GM23248 (cell line): ENCODE data around the gene SLC9B2. TPM values are rescaled to one million over a fixed set of nuclear protein-coding genes. Genes with fewer than 3 reads are reported as not detected.
A peak's percentile ranks its signal among the peaks of the same experiment; 100 is the strongest.

Experiments
- DNase-seq: peaks from one replicate; pipeline ENCODE4 v3.0.0-alpha.2; 2015
- H2AFZ ChIP-seq: fragments of 200-600 bp; sonication (generic); 2 replicates; pipeline ENCODE4 v1.6.1; 2016; ENCODE audit warnings: antibody characterized with exemption
- H3F3A ChIP-seq: fragments of 200-600 bp; sonication (generic); 2 replicates; pipeline ENCODE4 v1.6.1; 2016; ENCODE audit warnings: mild to moderate bottlenecking, antibody characterized with exemption, mixed run types; ENCODE audit not compliant: insufficient read depth
- H3K27ac ChIP-seq: fragments of 200-600 bp; sonication (generic); 2 replicates; pipeline ENCODE4 v1.5.1; 2016; ENCODE audit warnings: mild to moderate bottlenecking
- H3K27me3 ChIP-seq: fragments of 200-600 bp; sonication (generic); replicated peaks from 2 replicates; pipeline ENCODE4 v1.6.1; 2016; ENCODE audit warnings: mild to moderate bottlenecking; ENCODE audit not compliant: insufficient read depth
- H3K36me3 ChIP-seq: fragments of 200-600 bp; sonication (generic); 2 replicates; pipeline ENCODE4 v1.6.1; 2016; ENCODE audit warnings: low read depth, mild to moderate bottlenecking
- H3K4me1 ChIP-seq: fragments of 200-600 bp; sonication (generic); 2 replicates; pipeline ENCODE4 v1.6.1; 2016; ENCODE audit warnings: mild to moderate bottlenecking; ENCODE audit not compliant: insufficient read depth
- H3K4me2 ChIP-seq: fragments of 200-600 bp; sonication (generic); one replicate; pipeline ENCODE4 v1.6.1; 2016; ENCODE audit warnings: mild to moderate bottlenecking; ENCODE audit not compliant: unreplicated experiment
- H3K4me3 ChIP-seq: fragments of 200-600 bp; sonication (generic); 2 replicates; pipeline ENCODE4 v1.5.1; 2016; ENCODE audit warnings: mild to moderate bottlenecking
- H3K79me2 ChIP-seq: fragments of 200-600 bp; sonication (generic); 2 replicates; pipeline ENCODE4 v1.6.1; 2016; ENCODE audit warnings: mild to moderate bottlenecking; ENCODE audit not compliant: insufficient read depth
- H3K9ac ChIP-seq: fragments of 200-600 bp; sonication (generic); 2 replicates; pipeline ENCODE4 v1.6.1; 2016; ENCODE audit warnings: mild to moderate bottlenecking
- H3K9me2 ChIP-seq: fragments of 200-600 bp; sonication (generic); 2 replicates; pipeline ENCODE4 v1.6.1; 2016; ENCODE audit warnings: mixed run types, mild to moderate bottlenecking, moderate library complexity; ENCODE audit not compliant: insufficient read depth
- H3K9me3 ChIP-seq: fragments of 200-600 bp; sonication (generic); one replicate; pipeline ENCODE4 v1.6.1; 2017; ENCODE audit warnings: low read depth
- H4K20me1 ChIP-seq: fragments of 200-600 bp; sonication (generic); 2 replicates; pipeline ENCODE4 v1.6.0; 2016; ENCODE audit not compliant: insufficient read depth
- EZH2 ChIP-seq: fragments of 200-600 bp; sonication (generic); IDR thresholded peaks from 2 replicates; pipeline ENCODE4 v1.6.1; 2018; ENCODE audit warnings: antibody characterized with exemption, mild to moderate bottlenecking; ENCODE audit not compliant: insufficient read depth, poor library complexity, severe bottlenecking
- EZH2phosphoT487 ChIP-seq: fragments of 200-600 bp; sonication (generic); IDR thresholded peaks from 2 replicates; pipeline ENCODE4 v1.6.1; 2018; ENCODE audit warnings: antibody characterized with exemption, moderate library complexity, mild to moderate bottlenecking, low read depth; ENCODE audit not compliant: insufficient read depth
- WGBS, 2 experiments: methylation state at CpG; one replicate each; pipeline ENCODE4 v1.1.6; 2015 to 2017; ENCODE audit warnings: low lambda C conversion rate in 2 of 2, low coverage in 1 of 2; ENCODE audit errors: missing lambda C conversion rate in 2 of 2; 5-methylcytosine and 5-hydroxymethylcytosine counted together
- in situ Hi-C: fragments of 300-500 bp; cut with MboI; formaldehyde crosslinking; loops from 2 replicates; pipeline ENCODE4 v1.15.0; 2020
- polyA plus RNA-seq: library from polyadenylated mRNA; unstranded; fragments of >200 nt; fragmentation: Nextera tagmentation; extraction: Ambion mirVana; gene quantifications from 2 replicates; pipeline ENCODE4 v1.2.1, GENCODE V29; 2016
- total RNA-seq: library from RNA; depleted of rRNA; stranded (reverse); fragments of >200 nt; shearing (Covaris generic); gene quantifications from 2 replicates; pipeline ENCODE4 v1.2.3, GENCODE V29; 2014

The SLC9B2 gene
- total and polyA plus RNA-seq, 2 experiments from 2014 or later: 23.7 to 30.9 TPM

DNA sequence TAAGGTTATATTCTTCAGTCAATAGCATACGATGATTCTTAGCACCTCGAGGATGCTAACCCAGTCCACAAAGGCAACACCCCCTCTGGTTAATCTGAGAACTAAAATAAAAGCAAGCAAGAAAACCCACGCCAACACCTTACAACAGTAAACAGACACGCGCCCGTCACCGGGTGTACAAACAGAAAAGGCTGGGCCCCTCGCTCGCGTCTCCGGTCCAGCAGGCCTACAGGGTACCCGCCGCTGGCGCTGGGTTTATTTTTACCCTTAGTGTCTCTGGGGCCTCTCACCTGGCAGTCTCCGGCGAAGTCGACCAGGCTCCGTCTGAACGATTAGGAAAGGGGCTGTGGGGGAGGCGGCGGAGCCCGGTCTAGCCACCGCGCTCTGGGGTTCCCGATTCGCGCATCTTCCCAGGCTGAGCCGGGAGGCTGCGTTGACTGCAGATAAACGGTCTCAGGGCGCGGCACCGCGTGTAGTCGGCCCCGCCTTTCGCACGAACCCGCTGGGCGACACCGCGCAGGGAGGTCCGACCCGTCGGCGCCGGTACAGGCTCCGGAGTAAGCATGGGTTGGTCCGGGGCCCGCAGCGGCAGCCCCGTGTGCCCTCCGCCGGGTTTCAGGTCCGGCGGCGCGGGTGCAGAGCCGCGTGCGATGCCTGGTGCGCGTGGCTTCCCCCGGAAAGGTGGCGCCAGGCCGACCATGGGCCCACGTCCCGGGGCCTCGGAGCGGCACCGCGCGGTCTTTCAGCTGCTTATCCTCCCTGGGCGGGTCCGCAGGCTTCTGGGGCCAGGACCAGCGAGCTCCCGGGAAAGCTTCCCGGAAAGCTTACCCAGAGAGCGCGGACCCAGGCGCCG, 441 bp downstream of the SLC9B2 start:
- Histone ChIP-seq H3K36me3 (no peaks in the 10 kb centered on the region), H4K20me1 (no peaks in the 10 kb centered on the region), H3F3A (peaks cover 23% of the 10 kb centered on the region), H3K9me2 (no peaks in the 10 kb centered on the region), H3K27me3 (no peaks in the 10 kb centered on the region), H3K4me1 (peaks cover 29% of the 10 kb centered on the region), H3K27ac (peak overlapping the region; percentile 89), H3K9me3 (no peaks in the 10 kb centered on the region), H3K4me2 (peak overlapping the region; percentile 78), H3K4me3 (peak overlapping the region; percentile 82), H2AFZ (peak overlapping the region; percentile 94), H3K79me2 (peaks cover 61% of the 10 kb centered on the region), H3K9ac (peak overlapping the region; percentile 92)
- in situ Hi-C loops: no loop called here
- no peak for TF ChIP-seq EZH2
- no peak for TF ChIP-seq EZH2phosphoT487
- 1% methylated on average over 34 to 71 of the region's 82 CpGs for WGBS, 2 experiments
- DNase-seq: peak; percentile 86

DNA sequence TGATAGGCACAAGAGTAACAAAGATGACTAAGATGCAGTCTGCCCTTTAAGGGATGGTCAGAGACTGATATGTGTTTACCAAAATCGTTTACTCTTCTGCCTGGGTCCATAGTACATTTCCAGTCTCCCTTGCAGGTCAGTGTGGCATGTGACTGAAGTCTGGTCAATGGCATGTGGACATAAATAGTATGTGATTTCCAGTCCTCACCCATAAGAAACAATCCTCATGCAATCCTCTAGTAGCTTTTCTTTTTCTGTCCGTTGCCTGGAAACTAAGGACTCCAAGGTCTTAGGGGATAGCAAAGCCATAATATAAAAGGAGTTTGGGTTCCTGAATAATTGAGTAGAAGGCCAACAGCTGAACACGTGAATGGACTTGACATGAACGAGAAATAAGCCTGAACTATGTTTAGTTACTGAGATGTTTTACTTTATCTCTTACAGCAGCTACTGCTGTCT, 1.1 kb downstream of the SLC9B2 start:
- peaks cover 23% of the 10 kb centered on the region for H3F3A ChIP-seq
- H4K20me1 ChIP-seq: no peaks in the 10 kb centered on the region
- peaks cover 67% of the 10 kb centered on the region for H3K79me2 ChIP-seq
- H3K36me3 ChIP-seq: no peaks in the 10 kb centered on the region
- peaks cover 29% of the 10 kb centered on the region for H3K4me1 ChIP-seq
- peak overlapping the region; percentile 94 for H2AFZ ChIP-seq
- no peaks in the 10 kb centered on the region for H3K27me3 ChIP-seq
- TF ChIP-seq EZH2 (no peak), EZH2phosphoT487 (no peak)
- peak; percentile 51 for DNase-seq
- H3K9me3 ChIP-seq: no peaks in the 10 kb centered on the region
- H3K9ac ChIP-seq: peak overlapping the region; percentile 92
- 8 to 16% methylated on average over 4 of the region's 4 CpGs for WGBS, 2 experiments
- H3K4me2 ChIP-seq: peak overlapping the region; percentile 78
- in situ Hi-C loops: no loop called here
- H3K9me2 ChIP-seq: no peaks in the 10 kb centered on the region
- H3K4me3 ChIP-seq: peak overlapping the region; percentile 82
- peak overlapping the region; percentile 89 for H3K27ac ChIP-seq

DNA sequence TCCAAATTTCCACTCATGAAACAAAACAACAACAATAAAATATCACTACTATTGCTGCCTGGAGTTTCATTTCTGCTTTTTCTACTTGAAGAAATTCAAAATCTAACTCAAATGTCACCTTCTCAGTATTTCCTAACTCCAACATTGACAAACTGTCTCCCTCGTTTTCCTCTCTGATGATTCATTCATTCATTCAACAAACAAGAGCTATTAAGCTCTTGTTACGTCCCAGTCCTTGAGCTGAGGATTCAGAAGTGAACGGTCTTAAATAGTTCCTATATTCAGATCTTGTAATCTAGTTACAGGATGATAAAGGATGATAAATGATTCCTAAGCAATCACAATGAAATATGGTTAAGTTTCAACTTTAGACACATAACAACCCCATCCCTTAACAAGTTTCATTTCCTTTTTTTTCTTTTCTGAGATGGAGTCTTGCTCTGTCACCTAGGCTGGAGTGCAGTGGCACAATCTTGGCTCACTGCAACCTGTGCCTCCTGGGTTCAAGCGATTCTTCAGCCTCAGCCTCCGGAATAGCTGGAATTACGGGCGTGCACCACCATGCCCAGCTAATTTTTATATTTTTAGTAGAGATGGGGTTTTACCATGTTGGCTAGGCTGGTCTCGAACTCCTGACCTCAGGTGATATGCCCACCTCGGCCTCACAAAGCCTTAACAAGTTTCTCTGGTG, 1.7 kb downstream of the SLC9B2 start:
- H3K4me2 ChIP-seq: peak overlapping the region; percentile 78
- 67 to 70% methylated on average over 9 of the region's 9 CpGs for WGBS, 2 experiments
- peaks cover 73% of the 10 kb centered on the region for H3K79me2 ChIP-seq
- H3F3A ChIP-seq: peaks cover 23% of the 10 kb centered on the region
- H3K9me2 ChIP-seq: no peaks in the 10 kb centered on the region
- peak; percentile 48 for DNase-seq
- peak overlapping the region; percentile 82 for H3K4me3 ChIP-seq
- no peaks in the 10 kb centered on the region for H4K20me1 ChIP-seq
- peak overlapping the region; percentile 92 for H3K9ac ChIP-seq
- no peaks in the 10 kb centered on the region for H3K36me3 ChIP-seq
- in situ Hi-C loops: no loop called here
- H3K9me3 ChIP-seq: no peaks in the 10 kb centered on the region
- TF ChIP-seq EZH2phosphoT487: no peak
- no peak for TF ChIP-seq EZH2
- peaks cover 29% of the 10 kb centered on the region for H3K4me1 ChIP-seq
- no peaks in the 10 kb centered on the region for H3K27me3 ChIP-seq
- H2AFZ ChIP-seq: no peak overlapping the region; the same call in 1 of the 2 replicates
- peak overlapping the region; percentile 89 for H3K27ac ChIP-seq

DNA sequence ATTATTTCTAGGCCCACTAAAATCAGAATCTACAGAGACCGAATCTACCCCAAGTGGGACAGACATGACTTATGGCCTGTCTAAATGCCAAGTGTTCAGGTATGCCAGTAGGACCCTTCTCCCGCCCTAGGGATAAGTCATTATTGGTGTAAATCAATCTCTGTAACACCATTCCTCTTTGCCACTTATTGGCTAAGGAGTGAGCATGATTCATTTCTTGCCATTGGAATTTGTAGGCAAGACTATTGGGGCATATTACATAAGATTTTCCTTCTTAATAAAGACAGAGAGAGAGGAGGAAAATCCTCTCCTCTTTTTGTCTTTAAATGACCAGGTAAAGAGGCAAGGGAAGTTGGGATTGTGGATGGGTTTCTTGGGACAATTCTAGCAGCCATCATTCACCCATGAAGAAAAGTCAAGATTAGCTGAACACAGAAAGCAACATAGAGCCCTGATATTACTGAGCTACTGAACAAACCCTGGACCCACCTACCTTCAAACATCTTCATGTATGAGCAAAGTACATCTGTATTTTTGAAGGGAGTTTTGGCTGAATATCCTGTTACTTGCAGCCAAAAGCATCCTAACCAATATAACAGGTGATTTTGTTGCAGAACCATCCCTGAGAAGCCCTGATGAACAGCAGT, 2.6 kb downstream of the SLC9B2 start:
- Histone ChIP-seq H3K4me2 (peak overlapping the region; percentile 78), H3K79me2 (peaks cover 81% of the 10 kb centered on the region)
- peak; percentile 50 for DNase-seq

More for the DNA sequence above, 2.6 kb downstream of the SLC9B2 start:
- H3K27ac ChIP-seq: 0 out of 2 replicates have a peak overlapping the region, but pooled peaks have one; percentile 89
- in situ Hi-C loops: no loop called here
- no peaks in the 10 kb centered on the region for H3K36me3 ChIP-seq
- H3K9me2 ChIP-seq: no peaks in the 10 kb centered on the region
- TF ChIP-seq EZH2phosphoT487 (no peak), EZH2 (no peak)
- H3K4me3 ChIP-seq: no peak overlapping the region
- no peaks in the 10 kb centered on the region for H4K20me1 ChIP-seq
- no peaks in the 10 kb centered on the region for H3K9me3 ChIP-seq
- H3K4me1 ChIP-seq: peaks cover 29% of the 10 kb centered on the region
- H2AFZ ChIP-seq: no peak overlapping the region
- WGBS, 2 experiments: 67 to 75% methylated on average over 2 of the region's 2 CpGs
- H3F3A ChIP-seq: peaks cover 29% of the 10 kb centered on the region
- H3K9ac ChIP-seq: no peak overlapping the region
- H3K27me3 ChIP-seq: no peaks in the 10 kb centered on the region
